ENCODE results near the gene CELF5. TPM values are rescaled to one million over a fixed set of nuclear protein-coding genes. Genes with fewer than 3 reads are reported as not detected.

The CELF5 gene
- total RNA-seq, 1 experiment from 2014 or later: 2.5 TPM

DNA sequence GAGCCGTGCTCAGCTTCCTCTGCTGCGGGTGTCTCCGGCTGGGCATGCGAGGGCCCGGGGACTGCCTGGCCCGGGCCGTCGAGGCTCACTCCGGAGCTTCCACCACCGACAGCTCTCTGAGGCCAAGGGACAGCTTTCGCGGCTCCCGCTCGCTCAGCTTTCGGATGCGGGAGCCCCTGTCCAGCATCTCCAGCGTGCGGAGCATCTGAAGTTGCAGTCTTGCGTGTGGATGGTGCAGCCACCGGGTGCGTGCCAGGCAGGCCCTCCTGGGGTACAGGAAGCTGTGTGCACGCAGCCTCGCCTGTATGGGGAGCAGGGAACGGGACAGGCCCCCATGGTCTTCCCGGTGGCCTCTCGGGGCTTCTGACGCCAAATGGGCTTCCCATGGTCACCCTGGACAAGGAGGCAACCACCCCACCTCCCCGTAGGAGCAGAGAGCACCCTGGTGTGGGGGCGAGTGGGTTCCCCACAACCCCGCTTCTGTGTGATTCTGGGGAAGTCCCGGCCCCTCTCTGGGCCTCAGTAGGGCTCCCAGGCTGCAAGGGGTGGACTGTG is 44.6 kb upstream of the CELF5 start:
- intact Hi-C loops (cut with micrococcal nuclease): no loop called here
- ATAC-seq (no peak), DNase-seq (ENCODE audit: low read depth, low spot score) (no peak)
- H4K20me1 ChIP-seq (ENCODE audit: insufficient read depth): no peaks in the 10 kb centered on the region
- TF ChIP-seq CEBPB (IDR thresholded peaks at IDR 0.05; ENCODE audit: low read depth) (no peak), EZH2phosphoT487 (IDR thresholded peaks at IDR 0.05; ENCODE audit: borderline replicate concordance) (no peak), RAD21 (IDR thresholded peaks at IDR 0.05; ENCODE audit: low read depth) (no peak), TCF7L2 (IDR thresholded peaks at IDR 0.05; ENCODE audit: borderline replicate concordance, extremely low read depth, insufficient read depth, insufficient read length) (no peak), EZH2 (IDR thresholded peaks at IDR 0.05) (no peak), POLR2AphosphoS5 (IDR thresholded peaks at IDR 0.05; ENCODE audit: low read depth, low read length) (no peak), POLR2A (IDR thresholded peaks at IDR 0.05; ENCODE audit: borderline replicate concordance, extremely low read depth, insufficient read depth, insufficient read length) (no peak), FOSL1 (IDR thresholded peaks at IDR 0.05; ENCODE audit: low read depth) (no peak), ZNF274 (IDR thresholded peaks at IDR 0.05; ENCODE audit: low read depth, low read length) (no peak), CBX3 (IDR thresholded peaks at IDR 0.05; ENCODE audit: low read depth) (no peak), SP1 (IDR thresholded peaks at IDR 0.05; ENCODE audit: low read depth) (no peak)
- TF ChIP-seq, protein P1, sequence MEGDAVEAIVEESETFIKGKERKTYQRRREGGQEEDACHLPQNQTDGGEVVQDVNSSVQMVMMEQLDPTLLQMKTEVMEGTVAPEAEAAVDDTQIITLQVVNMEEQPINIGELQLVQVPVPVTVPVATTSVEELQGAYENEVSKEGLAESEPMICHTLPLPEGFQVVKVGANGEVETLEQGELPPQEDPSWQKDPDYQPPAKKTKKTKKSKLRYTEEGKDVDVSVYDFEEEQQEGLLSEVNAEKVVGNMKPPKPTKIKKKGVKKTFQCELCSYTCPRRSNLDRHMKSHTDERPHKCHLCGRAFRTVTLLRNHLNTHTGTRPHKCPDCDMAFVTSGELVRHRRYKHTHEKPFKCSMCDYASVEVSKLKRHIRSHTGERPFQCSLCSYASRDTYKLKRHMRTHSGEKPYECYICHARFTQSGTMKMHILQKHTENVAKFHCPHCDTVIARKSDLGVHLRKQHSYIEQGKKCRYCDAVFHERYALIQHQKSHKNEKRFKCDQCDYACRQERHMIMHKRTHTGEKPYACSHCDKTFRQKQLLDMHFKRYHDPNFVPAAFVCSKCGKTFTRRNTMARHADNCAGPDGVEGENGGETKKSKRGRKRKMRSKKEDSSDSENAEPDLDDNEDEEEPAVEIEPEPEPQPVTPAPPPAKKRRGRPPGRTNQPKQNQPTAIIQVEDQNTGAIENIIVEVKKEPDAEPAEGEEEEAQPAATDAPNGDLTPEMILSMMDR (IDR thresholded peaks at IDR 0.05 in 2 of 3, conservative IDR thresholded peaks at IDR 0.05 in 1 of 3; ENCODE audit: borderline replicate concordance in 1 of 3, insufficient read depth in 1 of 3, low read depth in 2 of 3, low read length in 2 of 3): no peak
- TF ChIP-seq, protein P2, sequence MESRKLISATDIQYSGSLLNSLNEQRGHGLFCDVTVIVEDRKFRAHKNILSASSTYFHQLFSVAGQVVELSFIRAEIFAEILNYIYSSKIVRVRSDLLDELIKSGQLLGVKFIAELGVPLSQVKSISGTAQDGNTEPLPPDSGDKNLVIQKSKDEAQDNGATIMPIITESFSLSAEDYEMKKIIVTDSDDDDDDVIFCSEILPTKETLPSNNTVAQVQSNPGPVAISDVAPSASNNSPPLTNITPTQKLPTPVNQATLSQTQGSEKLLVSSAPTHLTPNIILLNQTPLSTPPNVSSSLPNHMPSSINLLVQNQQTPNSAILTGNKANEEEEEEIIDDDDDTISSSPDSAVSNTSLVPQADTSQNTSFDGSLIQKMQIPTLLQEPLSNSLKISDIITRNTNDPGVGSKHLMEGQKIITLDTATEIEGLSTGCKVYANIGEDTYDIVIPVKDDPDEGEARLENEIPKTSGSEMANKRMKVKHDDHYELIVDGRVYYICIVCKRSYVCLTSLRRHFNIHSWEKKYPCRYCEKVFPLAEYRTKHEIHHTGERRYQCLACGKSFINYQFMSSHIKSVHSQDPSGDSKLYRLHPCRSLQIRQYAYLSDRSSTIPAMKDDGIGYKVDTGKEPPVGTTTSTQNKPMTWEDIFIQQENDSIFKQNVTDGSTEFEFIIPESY (IDR thresholded peaks at IDR 0.05; ENCODE audit: extremely low read depth, insufficient replicate concordance, low read length): no peak
- TF ChIP-seq, protein P3, sequence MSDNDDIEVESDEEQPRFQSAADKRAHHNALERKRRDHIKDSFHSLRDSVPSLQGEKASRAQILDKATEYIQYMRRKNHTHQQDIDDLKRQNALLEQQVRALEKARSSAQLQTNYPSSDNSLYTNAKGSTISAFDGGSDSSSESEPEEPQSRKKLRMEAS (IDR thresholded peaks at IDR 0.05): no peak
- TF ChIP-seq, protein P4, sequence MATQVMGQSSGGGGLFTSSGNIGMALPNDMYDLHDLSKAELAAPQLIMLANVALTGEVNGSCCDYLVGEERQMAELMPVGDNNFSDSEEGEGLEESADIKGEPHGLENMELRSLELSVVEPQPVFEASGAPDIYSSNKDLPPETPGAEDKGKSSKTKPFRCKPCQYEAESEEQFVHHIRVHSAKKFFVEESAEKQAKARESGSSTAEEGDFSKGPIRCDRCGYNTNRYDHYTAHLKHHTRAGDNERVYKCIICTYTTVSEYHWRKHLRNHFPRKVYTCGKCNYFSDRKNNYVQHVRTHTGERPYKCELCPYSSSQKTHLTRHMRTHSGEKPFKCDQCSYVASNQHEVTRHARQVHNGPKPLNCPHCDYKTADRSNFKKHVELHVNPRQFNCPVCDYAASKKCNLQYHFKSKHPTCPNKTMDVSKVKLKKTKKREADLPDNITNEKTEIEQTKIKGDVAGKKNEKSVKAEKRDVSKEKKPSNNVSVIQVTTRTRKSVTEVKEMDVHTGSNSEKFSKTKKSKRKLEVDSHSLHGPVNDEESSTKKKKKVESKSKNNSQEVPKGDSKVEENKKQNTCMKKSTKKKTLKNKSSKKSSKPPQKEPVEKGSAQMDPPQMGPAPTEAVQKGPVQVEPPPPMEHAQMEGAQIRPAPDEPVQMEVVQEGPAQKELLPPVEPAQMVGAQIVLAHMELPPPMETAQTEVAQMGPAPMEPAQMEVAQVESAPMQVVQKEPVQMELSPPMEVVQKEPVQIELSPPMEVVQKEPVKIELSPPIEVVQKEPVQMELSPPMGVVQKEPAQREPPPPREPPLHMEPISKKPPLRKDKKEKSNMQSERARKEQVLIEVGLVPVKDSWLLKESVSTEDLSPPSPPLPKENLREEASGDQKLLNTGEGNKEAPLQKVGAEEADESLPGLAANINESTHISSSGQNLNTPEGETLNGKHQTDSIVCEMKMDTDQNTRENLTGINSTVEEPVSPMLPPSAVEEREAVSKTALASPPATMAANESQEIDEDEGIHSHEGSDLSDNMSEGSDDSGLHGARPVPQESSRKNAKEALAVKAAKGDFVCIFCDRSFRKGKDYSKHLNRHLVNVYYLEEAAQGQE (IDR thresholded peaks at IDR 0.05; ENCODE audit: low read depth): no peak
- TF ChIP-seq, protein P5, sequence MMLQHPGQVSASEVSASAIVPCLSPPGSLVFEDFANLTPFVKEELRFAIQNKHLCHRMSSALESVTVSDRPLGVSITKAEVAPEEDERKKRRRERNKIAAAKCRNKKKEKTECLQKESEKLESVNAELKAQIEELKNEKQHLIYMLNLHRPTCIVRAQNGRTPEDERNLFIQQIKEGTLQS (IDR thresholded peaks at IDR 0.05): no peak
- H3K9ac ChIP-seq (ENCODE audit: low read length): no peak overlapping the region
- H3K36me3 ChIP-seq (ENCODE audit: control insufficient read depth in 1 of 2, insufficient read depth in 2 of 2, low read length in 2 of 2): no peaks in the 10 kb centered on the region
- RAD21 ChIA-PET (ENCODE audit: low non-redundant PET in 1 of 2, low total read pairs in 2 of 2, uncharacterized antibody in 2 of 2, unreplicated experiment in 2 of 2): no interaction called here
- no peaks in the 10 kb centered on the region for H3K9me3 ChIP-seq (ENCODE audit: control insufficient read depth in 1 of 2, insufficient read depth in 1 of 2, low read depth in 1 of 2, low read length in 2 of 2)
- CTCF ChIA-PET: no interaction called here
- no peaks in the 10 kb centered on the region for H3K9me2 ChIP-seq (ENCODE audit: insufficient read depth)
- no TSS peak for BruUV-seq (replicated peaks)
- POLR2A ChIA-PET: no interaction called here
- H3K4me1 ChIP-seq (ENCODE audit: control insufficient read depth in 1 of 2, insufficient read depth in 2 of 2, low read length in 2 of 2): peaks cover 21 to 27% of the 10 kb centered on the region in 2 experiments
- no peaks in the 10 kb centered on the region for H3K27me3 ChIP-seq (ENCODE audit: insufficient read depth, low read length)
- no peaks in the 10 kb centered on the region for H3K79me2 ChIP-seq (ENCODE audit: insufficient read depth, low read length)
- no peak overlapping the region for H3K4me3 ChIP-seq (replicated peaks in 1 of 2; ENCODE audit: low read depth in 1 of 2, low read length in 2 of 2)
- no peak overlapping the region for H2AFZ ChIP-seq (ENCODE audit: low read depth, low read length, poor library complexity, severe bottlenecking)
- no peak overlapping the region for H3K4me2 ChIP-seq (ENCODE audit: low read length)
- H3K27ac ChIP-seq (ENCODE audit: low read depth, low read length): no peak overlapping the region

All from HCT116 (cell line).